Measurements from ENCODE around the gene NCOA3.
"Not testable (repeated sequence)": the region's sequence is repeated elsewhere in the genome, so short reads cannot be mapped to it uniquely, and the experiment has no call there.

Gene NCOA3

GRCh38 chr20:47558295-47559066 is 56.8 kb downstream of the NCOA3 start:
- no peak for FAIRE-seq
- no peak for DNase-seq (ENCODE audit: insufficient read length, low spot score)

GRCh38 chr20:47559141-47559540 is 57.5 kb downstream of the NCOA3 start:
- DNase-seq (ENCODE audit: insufficient read length, low spot score) (no peak), FAIRE-seq (no peak)

- FAIRE-seq (no peak), DNase-seq (ENCODE audit: insufficient read length, low spot score) (no peak)
Measured at GRCh38 chr20:47561180-47561579, 59.5 kb downstream of the NCOA3 start.

GRCh38 chr20:47561603-47562583 is 60.2 kb downstream of the NCOA3 start:
- no peak for DNase-seq (ENCODE audit: insufficient read length, low spot score)
- FAIRE-seq: peak; percentile 40

GRCh38 chr20:47566269-47566668 is 64.6 kb downstream of the NCOA3 start:
- no peak for DNase-seq (ENCODE audit: insufficient read length, low spot score)
- FAIRE-seq: no peak

GRCh38 chr20:47568019-47568418 is 66.3 kb downstream of the NCOA3 start:
- DNase-seq (ENCODE audit: insufficient read length, low spot score) (no peak), FAIRE-seq (no peak)

- no peak for FAIRE-seq
Measured at GRCh38 chr20:47568837-47569410, 67.2 kb downstream of the NCOA3 start.

GRCh38 chr20:47571426-47571825 is 69.7 kb downstream of the NCOA3 start:
- DNase-seq (ENCODE audit: insufficient read length, low spot score) (no peak), FAIRE-seq (no peak)

More at GRCh38 chr20:47568837-47569410, 67.2 kb downstream of the NCOA3 start:
- no peak for DNase-seq (ENCODE audit: insufficient read length, low spot score)

GRCh38 chr20:47572105-47572729 is 70.5 kb downstream of the NCOA3 start:
- FAIRE-seq: no peak
- no peak for DNase-seq (ENCODE audit: insufficient read length, low spot score)

GRCh38 chr20:47573559-47573958 is 71.9 kb downstream of the NCOA3 start:
- no peak for FAIRE-seq

GRCh38 chr20:47574616-47575364 is 73.1 kb downstream of the NCOA3 start:
- FAIRE-seq (peak; percentile 65), DNase-seq (ENCODE audit: insufficient read length, low spot score) (no peak)

More at GRCh38 chr20:47573559-47573958, 71.9 kb downstream of the NCOA3 start:
- DNase-seq (ENCODE audit: insufficient read length, low spot score): no peak

- DNase-seq (ENCODE audit: insufficient read length, low spot score) (peak; percentile 34), FAIRE-seq (peak; percentile 95)
Measured at GRCh38 chr20:47576516-47577033, 74.9 kb downstream of the NCOA3 start.

- FAIRE-seq: no peak
- no peak for DNase-seq (ENCODE audit: insufficient read length, low spot score)
Measured at GRCh38 chr20:47577314-47577713, 75.6 kb downstream of the NCOA3 start.

- FAIRE-seq (no peak), DNase-seq (ENCODE audit: insufficient read length, low spot score) (no peak)
Measured at GRCh38 chr20:47578543-47578942, 76.9 kb downstream of the NCOA3 start.

GRCh38 chr20:47580686-47581085 is 79.0 kb downstream of the NCOA3 start:
- not testable (repeated sequence) for FAIRE-seq; DNase-seq (ENCODE audit: insufficient read length, low spot score)

- FAIRE-seq: no peak
- DNase-seq (ENCODE audit: insufficient read length, low spot score): no peak
Measured at GRCh38 chr20:47581090-47581489, 79.4 kb downstream of the NCOA3 start.

GRCh38 chr20:47583551-47583950 is 81.9 kb downstream of the NCOA3 start:
- FAIRE-seq (no peak), DNase-seq (ENCODE audit: insufficient read length, low spot score) (no peak)

GRCh38 chr20:47585087-47585747 is 83.5 kb downstream of the NCOA3 start:
- FAIRE-seq (peak; percentile 52), DNase-seq (ENCODE audit: insufficient read length, low spot score) (no peak)

GRCh38 chr20:47586649-47587294 is 85.1 kb downstream of the NCOA3 start:
- FAIRE-seq (no peak), DNase-seq (ENCODE audit: insufficient read length, low spot score) (no peak)
